H1 (cell line): ENCODE measurements around the gene TET2. TPM values are rescaled to one million over a fixed set of nuclear protein-coding genes. Genes with fewer than 3 reads are reported as not detected.

Source experiments
- CTCF ChIA-PET: fragments of 300-600 bp; sonication (Branson Sonifier 250); formaldehyde crosslinking; loops from one replicate; lab custom pipeline; 2021; ENCODE audit not compliant: partially characterized antibody; lab: Charles Lee
- POLR2A ChIA-PET: fragments of 300-600 bp; sonication (Branson Sonifier 250); formaldehyde crosslinking; loops from one replicate; lab custom pipeline; 2021; ENCODE audit warnings: inconsistent platforms; ENCODE audit not compliant: partially characterized antibody; lab: Charles Lee
- DNase-seq, 2 experiments: peaks; one replicate each; pipeline versions ENCODE4 v3.0.0 to v3.0.0-alpha.2; 2010 to 2022; ENCODE audit warnings: low spot score in 2 of 2, low read depth in 1 of 2, mixed read lengths in 1 of 2
- FAIRE-seq: peaks from 2 replicates; lab custom pipeline; 2011; peaks lifted over from hg19 to GRCh38; lab: Jason Lieb, UNC
- H2AFZ ChIP-seq: 2 replicates; pipeline ENCODE4 v1.8.1; 2012; ENCODE audit warnings: low read length, inconsistent platforms
- H2AK5ac ChIP-seq: 2 replicates; pipeline ENCODE4 v1.6.1; 2013; ENCODE audit warnings: low read depth, low read length
- H2BK120ac ChIP-seq: replicated peaks from 2 replicates; pipeline ENCODE3; 2013; ENCODE audit warnings: low read depth, low read length, inconsistent platforms
- H2BK12ac ChIP-seq: 2 replicates; pipeline ENCODE4 v1.6.1; 2013; ENCODE audit warnings: low read depth, low read length
- H2BK15ac ChIP-seq: 2 replicates; pipeline ENCODE4 v1.6.1; 2013; ENCODE audit warnings: low read length
- H2BK20ac ChIP-seq: 2 replicates; pipeline ENCODE4 v1.6.1; 2013; ENCODE audit warnings: low read length
- H2BK5ac ChIP-seq: 2 replicates; pipeline ENCODE4 v1.6.1; 2013; ENCODE audit warnings: low read depth, low read length
- H3K14ac ChIP-seq: 2 replicates; pipeline ENCODE4 v1.6.1; 2013; ENCODE audit warnings: inconsistent platforms; ENCODE audit not compliant: insufficient read length
- H3K18ac ChIP-seq: 2 replicates; pipeline ENCODE4 v1.6.1; 2013; ENCODE audit warnings: low read length; ENCODE audit errors: extremely low read depth
- H3K23ac ChIP-seq: 2 replicates; pipeline ENCODE4 v1.6.1; 2013; ENCODE audit warnings: inconsistent platforms; ENCODE audit not compliant: insufficient read length
- H3K23me2 ChIP-seq: 2 replicates; pipeline ENCODE4 v1.6.1; 2013; ENCODE audit warnings: low read depth, low read length
- H3K27ac ChIP-seq: 2 replicates; pipeline ENCODE4 v1.6.1; 2011; ENCODE audit warnings: low read depth, low read length, inconsistent platforms
- H3K27me3 ChIP-seq, 4 experiments: replicated peaks in 1 of 4; 1 replicate in 1 of 4; 2 replicates in 3 of 4; pipeline versions ENCODE4 v1.6.1 to v1.8.1; 2011 to 2013; ENCODE audit warnings: low read length in 3 of 4, mild to moderate bottlenecking in 3 of 4, inconsistent platforms in 2 of 4, mixed read lengths in 2 of 4, moderate library complexity in 1 of 4; ENCODE audit not compliant: control insufficient read depth in 3 of 4, insufficient read depth in 3 of 4; ENCODE audit errors: extremely low read depth in 1 of 4
- H3K36me3 ChIP-seq, 4 experiments: 2 replicates each; pipeline versions ENCODE4 v1.6.1 to v1.8.1; 2011 to 2013; ENCODE audit warnings: mild to moderate bottlenecking in 4 of 4, low read length in 3 of 4, moderate library complexity in 2 of 4, control low read depth in 1 of 4, inconsistent platforms in 1 of 4; ENCODE audit not compliant: insufficient read depth in 4 of 4, control insufficient read depth in 2 of 4
- H3K4ac ChIP-seq: replicated peaks from 2 replicates; pipeline ENCODE3; 2013; ENCODE audit warnings: low read length, low read depth, mixed read lengths, inconsistent platforms; ENCODE audit not compliant: insufficient read length
- H3K4me1 ChIP-seq, 4 experiments: replicated peaks in 1 of 4; 1 replicate in 1 of 4; 2 replicates in 3 of 4; pipeline versions ENCODE4 v1.6.1 to v1.8.1; 2011 to 2013; ENCODE audit warnings: low read length in 3 of 4, inconsistent platforms in 2 of 4, mixed read lengths in 1 of 4; ENCODE audit not compliant: insufficient read depth in 4 of 4, control insufficient read depth in 3 of 4
- H3K4me2 ChIP-seq, 2 experiments: 2 replicates each; pipeline versions ENCODE4 v1.6.1 to v1.8.1; 2011 to 2013; ENCODE audit warnings: low read depth in 2 of 2, low read length in 2 of 2, control low read depth in 1 of 2, inconsistent platforms in 1 of 2, mild to moderate bottlenecking in 1 of 2; ENCODE audit not compliant: insufficient read depth in 1 of 2
- H3K4me3 ChIP-seq, 4 experiments: fragments of 200-600, 300-600 bp in 1 of 4; sonication (generic), shearing (Covaris generic), sonication (Bioruptor Twin) in 1 of 4; 2 replicates each; pipeline versions ENCODE4 v1.5.1 to v1.8.1; 2011 to 2016; ENCODE audit warnings: low read length in 4 of 4, low read depth in 3 of 4, control low read depth in 2 of 4, inconsistent platforms in 2 of 4, mild to moderate bottlenecking in 2 of 4, mixed read lengths in 1 of 4, moderate library complexity in 1 of 4; ENCODE audit not compliant: insufficient read depth in 2 of 4; ENCODE audit errors: extremely low read depth in 1 of 4
- H3K56ac ChIP-seq: replicated peaks from 2 replicates; pipeline ENCODE3; 2013; ENCODE audit warnings: low read depth, mild to moderate bottlenecking, mixed read lengths, low read length, inconsistent platforms; ENCODE audit not compliant: insufficient read length
- H3K79me1 ChIP-seq: 2 replicates; pipeline ENCODE4 v1.6.1; 2013; ENCODE audit warnings: low read depth, low read length, control low read depth
- H3K79me2 ChIP-seq, 2 experiments: 2 replicates each; pipeline versions ENCODE4 v1.6.1 to v1.8.1; 2012 to 2013; ENCODE audit warnings: low read length in 2 of 2, mild to moderate bottlenecking in 2 of 2, inconsistent platforms in 1 of 2; ENCODE audit not compliant: insufficient read depth in 2 of 2, control insufficient read depth in 1 of 2
- H3K9ac ChIP-seq, 4 experiments: replicated peaks in 1 of 4; 1 replicate in 1 of 4; 2 replicates in 3 of 4; pipeline versions ENCODE4 v1.6.1 to v1.8.1; 2011 to 2013; ENCODE audit warnings: low read depth in 3 of 4, low read length in 3 of 4, control low read depth in 2 of 4, mild to moderate bottlenecking in 2 of 4, moderate library complexity in 2 of 4, inconsistent platforms in 1 of 4; ENCODE audit errors: extremely low read depth in 1 of 4
- H3K9me3 ChIP-seq, 2 experiments: 2 replicates each; pipeline versions ENCODE4 v1.6.1 to v1.8.1; 2012 to 2013; ENCODE audit warnings: mild to moderate bottlenecking in 2 of 2, moderate library complexity in 2 of 2, control low read depth in 1 of 2, inconsistent platforms in 1 of 2, low read depth in 1 of 2, low read length in 1 of 2, mixed read lengths in 1 of 2; ENCODE audit not compliant: insufficient read depth in 2 of 2
- H4K20me1 ChIP-seq, 2 experiments: replicated peaks in 1 of 2; 2 replicates each; pipeline versions ENCODE3 to v1.8.1; 2011 to 2013; ENCODE audit warnings: inconsistent platforms in 2 of 2, low read length in 2 of 2, mild to moderate bottlenecking in 1 of 2; ENCODE audit not compliant: insufficient read depth in 2 of 2, control insufficient read depth in 1 of 2
- H4K5ac ChIP-seq: 2 replicates; pipeline ENCODE4 v1.6.1; 2013; ENCODE audit warnings: low read length, low read depth, mixed read lengths, inconsistent platforms; ENCODE audit not compliant: insufficient read length
- H4K8ac ChIP-seq: 2 replicates; pipeline ENCODE4 v1.8.0; 2013; ENCODE audit warnings: mild to moderate bottlenecking, moderate library complexity, low read length, inconsistent platforms; ENCODE audit not compliant: insufficient read depth; ENCODE audit errors: extremely low read depth
- H4K91ac ChIP-seq: replicated peaks from 2 replicates; pipeline ENCODE3; 2013; ENCODE audit warnings: low read length, mixed read lengths, inconsistent platforms; ENCODE audit not compliant: insufficient read length
- BACH1 ChIP-seq: IDR thresholded peaks from 2 replicates; pipeline ENCODE4 v1.6.1; 2012; ENCODE audit warnings: low read length, improper control_type of control experiment
- BRCA1 ChIP-seq: IDR thresholded peaks from 2 replicates; pipeline ENCODE4 v1.6.1; 2012; ENCODE audit warnings: low read depth, low read length, improper control_type of control experiment
- CREB1 ChIP-seq: IDR thresholded peaks from 2 replicates; pipeline ENCODE4 v1.6.1; 2012; ENCODE audit warnings: inconsistent platforms
- CTCF ChIP-seq, 3 experiments: IDR thresholded peaks; 1 replicate in 2 of 3; 2 replicates in 1 of 3; pipeline versions ENCODE4 v1.5.1 to v1.6.1; 2011; ENCODE audit warnings: low read length in 3 of 3, mild to moderate bottlenecking in 3 of 3, inconsistent platforms in 2 of 3, low read depth in 1 of 3, moderate library complexity in 1 of 3; ENCODE audit not compliant: insufficient read depth in 1 of 3; ENCODE audit errors: control extremely low read depth in 1 of 3
- FOSL1 ChIP-seq: IDR thresholded peaks from 2 replicates; pipeline ENCODE4 v1.6.1; 2011; ENCODE audit warnings: mild to moderate bottlenecking, low read depth, low read length, moderate library complexity; ENCODE audit not compliant: insufficient read depth
- HDAC6 ChIP-seq: IDR thresholded peaks from one replicate; pipeline ENCODE4 v1.7.1; 2012; ENCODE audit warnings: low read depth, mild to moderate bottlenecking, inconsistent platforms, low read length, moderate library complexity
- NANOG ChIP-seq: IDR thresholded peaks from 2 replicates; pipeline ENCODE4 v1.6.1; 2011; ENCODE audit warnings: low read length, low read depth, mild to moderate bottlenecking, inconsistent platforms; ENCODE audit not compliant: insufficient read depth, poor library complexity, severe bottlenecking
- NRF1 ChIP-seq: IDR thresholded peaks from 2 replicates; pipeline ENCODE4 v1.6.1; 2011; ENCODE audit warnings: mild to moderate bottlenecking, low read depth, low read length, improper control_type of control experiment
- PHF8 ChIP-seq: fragments of 200-600 bp; sonication (generic); conservative IDR thresholded peaks from 2 replicates; pipeline ENCODE4 v1.7.1; 2012; ENCODE audit warnings: low read depth, mild to moderate bottlenecking, inconsistent platforms, low read length, moderate library complexity
- POLR2AphosphoS5 ChIP-seq: IDR thresholded peaks from 2 replicates; pipeline ENCODE4 v1.6.1; 2011; ENCODE audit warnings: low read depth, low read length
- RFX5 ChIP-seq: IDR thresholded peaks from 2 replicates; pipeline ENCODE4 v1.6.1; 2011; ENCODE audit warnings: low read depth, low read length, improper control_type of control experiment, borderline replicate concordance
- SP2 ChIP-seq: IDR thresholded peaks from 2 replicates; pipeline ENCODE4 v1.6.1; 2012; ENCODE audit warnings: mild to moderate bottlenecking, low read length, inconsistent platforms
- WGBS, 2 experiments: shearing (Covaris generic) in 1 of 2; methylation state at CpG; one replicate each; pipeline versions ENCODE4 v1.1.6 to v1.1.7; 2013 to 2015; ENCODE audit warnings: low lambda C conversion rate in 2 of 2, mixed read lengths in 2 of 2, inconsistent platforms in 1 of 2, low coverage in 1 of 2, missing lambda C conversion rate in 1 of 2; ENCODE audit not compliant: insufficient replicate concordance in 2 of 2, insufficient coverage in 1 of 2, insufficient read length in 1 of 2; ENCODE audit errors: extremely low coverage in 1 of 2, missing lambda C conversion rate in 1 of 2; 5-methylcytosine and 5-hydroxymethylcytosine counted together
- polyA plus RNA-seq, 7 experiments: library from polyadenylated mRNA; depleted of rRNA in 3 of 7; stranded (reverse) in 5 of 7; unstranded in 2 of 7; fragments of >200 nt in 5 of 7; fragments of 200-250 nt in 2 of 7; gene quantifications; 1 replicate in 5 of 7; 2 replicates in 1 of 7; 4 replicates in 1 of 7; pipeline versions ENCODE4 v1.2.1 to v1.2.3, GENCODE V29; 2011 to 2013; ENCODE audit warnings: missing spikeins in 2 of 7, mixed read lengths in 2 of 7
- total RNA-seq: library from RNA; stranded (reverse); fragmentation: NEBNext Ultra II Directional; extraction: Animal tissue kit (Norgen Biotek cat#: 25700); gene quantifications from 2 replicates; pipeline ENCODE4 v1.2.1, GENCODE V29; 2021

TET2 gene
- total and polyA plus RNA-seq, 2 of the 8 experiments (the other 6 are each of a cell fraction or from before 2014, with no cell fraction given): 1.0 to 2.6 TPM

GRCh38 chr4:105327222-105327621 is 180.5 kb downstream of the TET2 start:
- no peak overlapping the region for H3K14ac ChIP-seq
- no peak for DNase-seq
- WGBS, 2 experiments: 86% methylated on average over 2 of the region's 2 CpGs; no CpG with 5 or more reads in 1 of the 2 experiments
- TF ChIP-seq PHF8 (no peak), NRF1 (no peak), CREB1 (no peak), BRCA1 (no peak), RFX5 (no peak), NANOG (no peak), SP2 (no peak), BACH1 (no peak), HDAC6 (no peak), FOSL1 (no peak), POLR2AphosphoS5 (no peak), CTCF (IDR thresholded peaks at IDR 0.05; ENCODE audit: control extremely low read depth in 1 of 3, insufficient read depth in 1 of 3, low read depth in 1 of 3, low read length in 3 of 3) (no peak)

More at GRCh38 chr4:105327222-105327621, 180.5 kb downstream of the TET2 start:
- Histone ChIP-seq H2BK20ac (no peak overlapping the region), H3K36me3 (no peaks in the 10 kb centered on the region), H3K56ac (no peak overlapping the region), H3K18ac (no peak overlapping the region), H2BK15ac (no peak overlapping the region), H4K91ac (no peak overlapping the region), H2BK12ac (no peak overlapping the region), H3K23me2 (no peaks in the 10 kb centered on the region), H2BK120ac (no peak overlapping the region), H3K79me1 (no peaks in the 10 kb centered on the region), H2AK5ac (no peak overlapping the region), H3K9ac (no peak overlapping the region), H4K8ac (no peak overlapping the region), H3K4me1 (no peaks in the 10 kb centered on the region), H3K4ac (no peak overlapping the region), H3K4me2 (no peak overlapping the region), H3K9me3 (no peaks in the 10 kb centered on the region), H4K20me1 (no peaks in the 10 kb centered on the region), H2BK5ac (no peak overlapping the region), H3K23ac (no peak overlapping the region), H3K27ac (no peak overlapping the region), H2AFZ (no peak overlapping the region), H3K4me3 (no peak overlapping the region), H3K79me2 (no peaks in the 10 kb centered on the region), H4K5ac (no peak overlapping the region), H3K27me3 (no peaks in the 10 kb centered on the region)
- no peak for FAIRE-seq
- ChIA-PET CTCF (no interaction called here), POLR2A (interaction anchor here (1.0 kb wide), 1 partner anchor 12 kb away, joined by 3 read pairs; no protein-coding TSS in a partner anchor)
